LNCaP clone FGC (cell line): ENCODE results near the gene ATP13A5.

Source experiments
- DNase-seq: peaks from one replicate; pipeline ENCODE4 v3.0.0-alpha.2; 2011; ENCODE audit warnings: low read depth
- H3K4me3 ChIP-seq: 2 replicates; pipeline ENCODE4 v1.5.1; 2011; ENCODE audit warnings: mild to moderate bottlenecking, low read depth, low read length, control low read depth
- CTCF ChIP-seq: IDR thresholded peaks from 2 replicates; pipeline ENCODE4 v1.5.1; 2012; ENCODE audit warnings: mild to moderate bottlenecking; ENCODE audit not compliant: control insufficient read depth, insufficient read depth; ENCODE audit errors: extremely low read depth

The ATP13A5 gene

DNA sequence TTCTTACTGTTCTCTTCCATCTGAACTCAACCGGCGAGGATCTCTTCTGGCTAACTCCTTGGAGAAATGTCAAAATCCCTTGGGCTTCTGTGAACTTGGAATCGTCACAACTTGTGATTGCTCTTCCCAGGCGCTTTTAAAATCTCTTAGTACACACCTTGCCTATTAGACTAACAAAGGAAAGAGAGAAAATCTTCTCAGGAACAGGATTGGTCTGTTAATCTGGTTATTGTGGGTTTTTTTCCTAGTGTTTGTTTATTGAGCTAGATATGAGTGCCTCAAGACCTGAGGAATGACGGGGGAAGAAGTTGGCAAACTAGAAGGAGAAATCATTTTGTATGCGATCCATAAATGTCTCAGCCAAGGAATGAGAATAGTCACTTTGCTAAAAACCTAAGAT lies at the start of gene ATP13A5:
Gene ATP13A5, minus strand, starts transcription at position 48 of the 400 bp plus-strand sequence. Its CDS starts 28 bp downstream, at position 20.
- no peak for DNase-seq
- no peak within 1 kb of the TSS for H3K4me3 ChIP-seq
- no peak for TF ChIP-seq CTCF

DNA sequence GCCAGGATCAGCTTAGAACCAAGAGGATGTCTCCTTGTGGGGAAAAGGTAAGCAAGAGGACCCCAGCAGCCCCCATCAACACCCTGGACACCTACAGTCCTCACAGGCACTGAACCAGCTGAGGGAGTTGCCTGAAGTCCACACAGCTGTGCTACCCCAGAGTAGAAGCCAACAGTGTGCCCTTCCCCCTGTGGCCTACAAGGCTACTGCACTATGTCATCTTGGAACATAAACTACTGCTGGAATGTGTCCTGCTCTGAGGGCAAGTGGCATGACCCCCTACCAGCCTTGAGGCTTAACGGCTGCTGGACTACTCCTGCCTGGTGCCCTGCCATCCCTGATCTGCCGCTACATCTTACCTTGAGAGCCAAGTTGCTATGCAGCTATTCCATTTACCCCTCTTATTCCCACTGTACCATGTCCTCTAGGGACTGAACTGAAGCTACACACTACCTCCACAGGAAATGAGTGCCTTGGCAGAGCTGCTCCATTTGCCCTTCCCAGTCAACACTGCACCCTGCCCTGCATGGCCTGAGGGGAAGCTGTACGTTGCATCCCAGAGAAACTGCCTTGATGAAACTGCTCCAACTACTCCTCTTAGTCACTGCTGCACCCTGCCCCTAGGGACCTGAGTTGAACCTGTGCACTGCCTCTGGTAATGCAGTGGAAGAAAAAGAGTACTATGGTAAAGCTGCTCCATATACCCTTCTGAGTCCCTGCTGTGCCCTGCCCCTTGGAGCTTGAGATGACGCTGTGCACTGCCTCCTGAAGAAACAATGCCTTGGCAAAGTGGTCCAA lies 40.2 kb upstream of the ATP13A5 start:
- no peak overlapping the region for H3K4me3 ChIP-seq
- no peak for DNase-seq
- TF ChIP-seq CTCF, result no peak

GRCh38 chr3:193416629-193417028 lies 38.1 kb upstream of the ATP13A5 start:
- H3K4me3 ChIP-seq, result no peak overlapping the region
- no peak for TF ChIP-seq CTCF
- no peak for DNase-seq

DNA sequence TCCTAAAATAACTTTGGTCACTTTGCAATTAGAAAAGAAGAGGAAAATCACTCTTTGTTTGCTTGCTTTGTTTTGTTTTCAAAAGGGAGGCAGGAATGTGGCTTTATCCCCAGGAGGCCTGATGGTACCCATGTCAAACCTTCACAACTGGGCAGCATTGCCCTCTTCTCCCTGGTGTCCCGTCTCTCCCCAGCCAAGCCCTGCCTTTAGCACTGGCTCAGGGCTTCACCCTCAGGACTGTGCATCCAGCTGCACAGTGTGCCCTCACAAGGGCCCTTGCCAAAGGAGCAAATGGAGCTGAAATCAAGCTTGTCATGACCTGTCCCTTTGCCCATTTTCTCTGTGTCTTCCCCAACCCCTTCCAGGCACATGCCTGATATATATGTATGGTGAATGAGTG lies 29.1 kb upstream of the ATP13A5 start:
- no peak overlapping the region for H3K4me3 ChIP-seq
- TF ChIP-seq CTCF, result no peak
- no peak for DNase-seq

DNA sequence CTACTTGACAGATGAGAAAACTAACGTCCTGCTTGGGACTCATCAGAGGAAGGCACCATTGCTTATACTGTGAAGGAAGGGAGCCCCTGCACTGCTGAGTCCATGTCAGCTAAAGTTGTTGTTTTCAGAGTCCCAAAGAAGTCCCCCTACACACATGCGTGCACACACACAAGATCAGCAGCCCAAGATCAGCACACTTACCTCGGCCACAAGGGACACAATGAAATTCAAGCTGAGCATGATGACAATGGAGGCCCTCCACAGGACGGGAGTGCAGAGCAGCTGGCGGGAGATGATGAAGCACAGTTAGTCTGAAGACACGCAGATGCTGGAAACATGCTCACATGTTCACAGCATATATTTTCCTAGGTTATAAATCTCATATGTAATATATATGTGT lies 28.6 kb upstream of the ATP13A5 start:
- no peak overlapping the region for H3K4me3 ChIP-seq
- TF ChIP-seq CTCF, result no peak
- no peak for DNase-seq

DNA sequence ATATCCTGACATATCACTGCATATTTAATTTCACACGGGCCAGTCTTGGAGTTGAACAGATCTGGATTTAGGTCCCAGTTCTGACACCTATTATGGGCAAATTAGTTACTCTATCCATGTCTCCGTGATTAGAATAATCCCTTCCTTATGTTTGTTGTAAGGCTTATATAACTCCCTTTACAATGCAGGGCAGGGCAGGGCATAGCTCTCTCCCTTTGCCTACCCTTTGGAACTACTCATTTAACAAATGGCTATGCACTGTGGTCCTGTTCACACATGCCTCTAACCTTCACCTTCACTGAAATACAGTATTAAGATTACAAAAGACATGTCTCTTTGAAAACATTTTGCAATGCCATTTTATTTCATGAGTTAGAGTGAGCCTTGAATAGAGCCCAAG lies 24.8 kb upstream of the ATP13A5 start:
- DNase-seq, result no peak
- TF ChIP-seq CTCF, result no peak

GRCh38 chr3:193400304-193400703 lies 21.8 kb upstream of the ATP13A5 start:
- no peak overlapping the region for H3K4me3 ChIP-seq
- TF ChIP-seq CTCF, result no peak
- DNase-seq, result no peak

More for the DNA sequence above, 24.8 kb upstream of the ATP13A5 start:
- H3K4me3 ChIP-seq, result no peak overlapping the region
